A549 (cell line): ENCODE results near the gene BCL10. TPM values are rescaled to one million over a fixed set of nuclear protein-coding genes. Genes with fewer than 3 reads are reported as not detected.
A peak's percentile ranks its signal among the peaks of the same experiment; 100 is the strongest.

Source experiments
- ATAC-seq, 2 experiments: fragments of 200-7000 bp in 1 of 2; fragments of >200 bp in 1 of 2; cut with Nextera tagmentation in 1 of 2; cut with Tn5 transposase in 1 of 2; 3 replicates each; pipeline versions ENCODE4 v1.8.0 to v1.9.1; 2018 to 2020; ENCODE audit warnings: mild to moderate bottlenecking in 1 of 2, moderate library complexity in 1 of 2
- CTCF ChIA-PET: fragments of 300-600 bp; sonication (Branson Sonifier 250); formaldehyde crosslinking; extraction: SDS; loops from one replicate; lab custom pipeline; 2021; ENCODE audit warnings: antibody characterized with exemption, inconsistent platforms; lab: Yijun Ruan, JAX
- POLR2A ChIA-PET: fragments of 350-600 bp; formaldehyde crosslinking; extraction: SDS; loops from one replicate; lab custom pipeline; 2021; ENCODE audit warnings: antibody characterized with exemption, inconsistent platforms; lab: Yijun Ruan, JAX
- DNase-seq, 2 experiments: peaks; one replicate each; pipeline versions ENCODE4 v3.0.0 to v3.0.0-alpha.2; 2011 to 2016; ENCODE audit warnings: low read depth in 1 of 2, low spot score in 1 of 2
- FAIRE-seq: peaks from 2 replicates; lab custom pipeline; 2011; peaks lifted over from hg19 to GRCh38; lab: Jason Lieb, UNC
- H3K27ac ChIP-seq, 2 experiments: fragments of >200 bp; sonication (Bioruptor Twin); formaldehyde crosslinking; 3 replicates each; pipeline ENCODE4 v1.5.1; 2016 to 2017
- H3K4me1 ChIP-seq: fragments of >200 bp; sonication (Bioruptor Twin); formaldehyde crosslinking; 3 replicates; pipeline ENCODE4 v1.6.1; 2016
- H3K4me2 ChIP-seq: fragments of >200 bp; sonication (Bioruptor Twin); formaldehyde crosslinking; 3 replicates; pipeline ENCODE4 v1.6.1; 2016
- H3K4me3 ChIP-seq: fragments of >200 bp; sonication (Bioruptor Twin); formaldehyde crosslinking; 3 replicates; pipeline ENCODE4 v1.5.1; 2016
- H3K9me3 ChIP-seq: fragments of >200 bp; sonication (Bioruptor Twin); formaldehyde crosslinking; 3 replicates; pipeline ENCODE4 v1.6.1; 2016
- CEBPB ChIP-seq, 2 experiments: fragments of >200 bp in 1 of 2; sonication (Bioruptor Twin) in 1 of 2; formaldehyde crosslinking in 1 of 2; IDR thresholded peaks; 2 replicates each; pipeline ENCODE4 v1.6.1; 2012 to 2016
- CHD2 ChIP-seq: fragments of 150-350 bp; IDR thresholded peaks from 2 replicates; pipeline ENCODE4 v1.6.1; 2014; ENCODE audit warnings: low read length; ENCODE audit not compliant: partially characterized antibody
- EHMT2 ChIP-seq: fragments of 200-600 bp; sonication (generic); IDR thresholded peaks from 2 replicates; pipeline ENCODE4 v1.6.1; 2016; ENCODE audit warnings: antibody characterized with exemption, low read depth, mild to moderate bottlenecking, moderate library complexity
- ELK1 ChIP-seq: fragments of 150-350 bp; IDR thresholded peaks from 2 replicates; pipeline ENCODE4 v1.6.1; 2014; ENCODE audit warnings: low read depth, mild to moderate bottlenecking, low read length
- EP300 ChIP-seq, 2 experiments: fragments of >200 bp; sonication (Bioruptor Twin); formaldehyde crosslinking; IDR thresholded peaks; 2 replicates in 1 of 2; 3 replicates in 1 of 2; pipeline ENCODE4 v1.6.1; 2016 to 2017
- HEYL ChIP-seq: fragments of 250-450 bp; sonication (Bioruptor Pico); IDR thresholded peaks from 2 replicates; pipeline ENCODE4 v1.8.0; 2021; ENCODE audit warnings: mild to moderate bottlenecking, moderate library complexity
- HOXB5 ChIP-seq: fragments of 250-450 bp; sonication (Bioruptor Pico); IDR thresholded peaks from 2 replicates; pipeline ENCODE4 v1.5.0; 2020; ENCODE audit warnings: mild to moderate bottlenecking, moderate library complexity
- JUNB ChIP-seq: fragments of >200 bp; sonication (Bioruptor Twin); formaldehyde crosslinking; IDR thresholded peaks from 2 replicates; pipeline ENCODE4 v1.6.1; 2016
- KDM5A ChIP-seq: fragments of 200-600 bp; sonication (generic); IDR thresholded peaks from 2 replicates; pipeline ENCODE4 v1.6.1; 2016; ENCODE audit warnings: antibody characterized with exemption, mild to moderate bottlenecking
- MYC ChIP-seq: IDR thresholded peaks from 2 replicates; pipeline ENCODE4 v1.6.1; 2012; ENCODE audit warnings: mild to moderate bottlenecking, inconsistent platforms, low read length, improper control_type of control experiment, borderline replicate concordance
- RAD21 ChIP-seq, 2 experiments: fragments of >200 bp in 1 of 2; sonication (Bioruptor Twin) in 1 of 2; formaldehyde crosslinking in 1 of 2; IDR thresholded peaks in 1 of 2; conservative IDR thresholded peaks in 1 of 2; 2 replicates in 1 of 2; 3 replicates in 1 of 2; pipeline ENCODE4 v1.6.1; 2012 to 2018; ENCODE audit warnings: inconsistent platforms in 1 of 2
- WGBS: methylation state at CpG from one replicate; pipeline ENCODE4 v1.1.6; 2017; ENCODE audit errors: missing lambda C conversion rate; 5-methylcytosine and 5-hydroxymethylcytosine counted together
- polyA plus RNA-seq, 4 experiments: library from polyadenylated mRNA; depleted of rRNA in 3 of 4; stranded (reverse); fragments of >200 nt; fragmentation: RNase III in 1 of 4; extraction: RNeasy Plus Mini Kit Qiagen cat#74134 plus additional on column Dnase treatment in 1 of 4; gene quantifications; 2 replicates in 3 of 4; 3 replicates in 1 of 4; pipeline ENCODE4 v1.2.3, GENCODE V29; 2011 to 2017
- TF ChIP-seq, protein P1 (sequence below): IDR thresholded peaks from 2 replicates; pipeline ENCODE4 v1.6.1; 2012; ENCODE audit warnings: low read depth, borderline replicate concordance
- TF ChIP-seq, protein P2 (sequence below): fragments of 250-450 bp; sonication (Bioruptor Pico); IDR thresholded peaks from 2 replicates; pipeline ENCODE4 v1.5.0; 2021; ENCODE audit warnings: mild to moderate bottlenecking, moderate library complexity, borderline replicate concordance
- TF ChIP-seq, protein P3 (sequence below): fragments of >200 bp; sonication (Bioruptor Twin); formaldehyde crosslinking; IDR thresholded peaks from 3 replicates; pipeline ENCODE4 v1.6.1; 2016
- TF ChIP-seq, protein P4 (sequence below): fragments of >200 bp; sonication (Bioruptor Twin); formaldehyde crosslinking; IDR thresholded peaks from 3 replicates; pipeline ENCODE4 v1.5.1; 2016

BCL10 gene
- polyA plus RNA-seq, 2 of the 4 experiments (the other 2 are of a cell fraction), result 8.9 to 15.5 TPM

- peaks cover 33% of the 10 kb centered on the region for H3K4me1 ChIP-seq
- no peak overlapping the region for H3K4me3 ChIP-seq
- CTCF ChIA-PET, result no interaction called here
- peak overlapping the region in 1 of 2 experiments; percentile 40; a peak in 2 of 6 replicates for H3K27ac ChIP-seq
- DNase-seq, result no peak
- H3K4me2 ChIP-seq, result no peak overlapping the region
- POLR2A ChIA-PET, result no interaction called here
- 60% methylated on average over 2 of the region's 2 CpGs for WGBS
- no peak for ATAC-seq
- TF ChIP-seq, protein P1, sequence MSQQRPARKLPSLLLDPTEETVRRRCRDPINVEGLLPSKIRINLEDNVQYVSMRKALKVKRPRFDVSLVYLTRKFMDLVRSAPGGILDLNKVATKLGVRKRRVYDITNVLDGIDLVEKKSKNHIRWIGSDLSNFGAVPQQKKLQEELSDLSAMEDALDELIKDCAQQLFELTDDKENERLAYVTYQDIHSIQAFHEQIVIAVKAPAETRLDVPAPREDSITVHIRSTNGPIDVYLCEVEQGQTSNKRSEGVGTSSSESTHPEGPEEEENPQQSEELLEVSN, result no peak
- TF ChIP-seq HEYL (CRISPR knock-in tag), result no peak
- TF ChIP-seq HOXB5 (CRISPR knock-in tag), result no peak
- TF ChIP-seq JUNB, result no peak
- TF ChIP-seq KDM5A, result no peak
- TF ChIP-seq ELK1, result no peak
- H3K9me3 ChIP-seq, result no peaks in the 10 kb centered on the region
- FAIRE-seq, result no peak
Observed at GRCh38 chr1:85311818-85312217, 35.4 kb upstream of the BCL10 start.

DNA sequence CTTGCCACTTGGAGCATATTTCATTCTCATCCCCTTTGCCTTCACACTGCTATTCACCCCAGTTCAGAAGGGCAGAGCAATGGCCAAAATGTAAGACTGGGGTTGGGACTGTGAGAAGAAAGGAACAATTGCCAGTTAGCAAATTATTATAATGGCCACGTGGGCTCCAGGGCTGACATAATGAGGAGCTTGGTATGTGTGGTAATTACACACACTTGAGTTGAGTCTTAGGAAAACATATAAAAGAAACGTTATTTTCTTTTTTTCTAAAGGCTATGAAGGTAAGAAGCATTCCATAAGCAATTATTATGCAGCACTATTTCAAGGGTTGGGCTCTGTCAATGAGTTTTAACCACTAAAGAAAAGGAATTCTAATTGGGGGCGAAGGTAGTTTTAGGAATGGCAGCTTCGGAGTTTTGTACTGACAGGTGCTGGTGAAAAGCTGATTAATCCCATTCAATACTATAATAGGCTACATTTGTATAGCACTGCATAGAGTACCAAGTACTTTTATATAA, 32.5 kb upstream of the BCL10 start:
- FAIRE-seq (no peak), DNase-seq (no peak), ATAC-seq (no peak)
- H3K27ac ChIP-seq, result peak overlapping the region in 1 of 2 experiments; percentile 44; a peak in 1 of 6 replicates
- no peaks in the 10 kb centered on the region for H3K9me3 ChIP-seq
- H3K4me3 ChIP-seq, result no peak overlapping the region
- no peak for TF ChIP-seq RAD21 (conservative IDR thresholded peaks at IDR 0.05 in 1 of 2, IDR thresholded peaks at IDR 0.05 in 1 of 2)
- TF ChIP-seq, protein P2, sequence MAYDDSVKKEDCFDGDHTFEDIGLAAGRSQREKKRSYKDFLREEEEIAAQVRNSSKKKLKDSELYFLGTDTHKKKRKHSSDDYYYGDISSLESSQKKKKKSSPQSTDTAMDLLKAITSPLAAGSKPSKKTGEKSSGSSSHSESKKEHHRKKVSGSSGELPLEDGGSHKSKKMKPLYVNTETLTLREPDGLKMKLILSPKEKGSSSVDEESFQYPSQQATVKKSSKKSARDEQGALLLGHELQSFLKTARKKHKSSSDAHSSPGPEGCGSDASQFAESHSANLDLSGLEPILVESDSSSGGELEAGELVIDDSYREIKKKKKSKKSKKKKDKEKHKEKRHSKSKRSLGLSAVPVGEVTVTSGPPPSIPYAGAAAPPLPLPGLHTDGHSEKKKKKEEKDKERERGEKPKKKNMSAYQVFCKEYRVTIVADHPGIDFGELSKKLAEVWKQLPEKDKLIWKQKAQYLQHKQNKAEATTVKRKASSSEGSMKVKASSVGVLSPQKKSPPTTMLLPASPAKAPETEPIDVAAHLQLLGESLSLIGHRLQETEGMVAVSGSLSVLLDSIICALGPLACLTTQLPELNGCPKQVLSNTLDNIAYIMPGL, result no peak
- TF ChIP-seq, protein P3, sequence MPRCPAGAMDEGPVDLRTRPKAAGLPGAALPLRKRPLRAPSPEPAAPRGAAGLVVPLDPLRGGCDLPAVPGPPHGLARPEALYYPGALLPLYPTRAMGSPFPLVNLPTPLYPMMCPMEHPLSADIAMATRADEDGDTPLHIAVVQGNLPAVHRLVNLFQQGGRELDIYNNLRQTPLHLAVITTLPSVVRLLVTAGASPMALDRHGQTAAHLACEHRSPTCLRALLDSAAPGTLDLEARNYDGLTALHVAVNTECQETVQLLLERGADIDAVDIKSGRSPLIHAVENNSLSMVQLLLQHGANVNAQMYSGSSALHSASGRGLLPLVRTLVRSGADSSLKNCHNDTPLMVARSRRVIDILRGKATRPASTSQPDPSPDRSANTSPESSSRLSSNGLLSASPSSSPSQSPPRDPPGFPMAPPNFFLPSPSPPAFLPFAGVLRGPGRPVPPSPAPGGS, result no peak
- TF ChIP-seq MYC, result no peak
- no peak for TF ChIP-seq CHD2
- TF ChIP-seq CEBPB (IDR thresholded peaks at IDR 0.05), result no peak
- no peak for TF ChIP-seq EHMT2
- TF ChIP-seq EP300 (IDR thresholded peaks at IDR 0.05), result no peak
- TF ChIP-seq, protein P4, sequence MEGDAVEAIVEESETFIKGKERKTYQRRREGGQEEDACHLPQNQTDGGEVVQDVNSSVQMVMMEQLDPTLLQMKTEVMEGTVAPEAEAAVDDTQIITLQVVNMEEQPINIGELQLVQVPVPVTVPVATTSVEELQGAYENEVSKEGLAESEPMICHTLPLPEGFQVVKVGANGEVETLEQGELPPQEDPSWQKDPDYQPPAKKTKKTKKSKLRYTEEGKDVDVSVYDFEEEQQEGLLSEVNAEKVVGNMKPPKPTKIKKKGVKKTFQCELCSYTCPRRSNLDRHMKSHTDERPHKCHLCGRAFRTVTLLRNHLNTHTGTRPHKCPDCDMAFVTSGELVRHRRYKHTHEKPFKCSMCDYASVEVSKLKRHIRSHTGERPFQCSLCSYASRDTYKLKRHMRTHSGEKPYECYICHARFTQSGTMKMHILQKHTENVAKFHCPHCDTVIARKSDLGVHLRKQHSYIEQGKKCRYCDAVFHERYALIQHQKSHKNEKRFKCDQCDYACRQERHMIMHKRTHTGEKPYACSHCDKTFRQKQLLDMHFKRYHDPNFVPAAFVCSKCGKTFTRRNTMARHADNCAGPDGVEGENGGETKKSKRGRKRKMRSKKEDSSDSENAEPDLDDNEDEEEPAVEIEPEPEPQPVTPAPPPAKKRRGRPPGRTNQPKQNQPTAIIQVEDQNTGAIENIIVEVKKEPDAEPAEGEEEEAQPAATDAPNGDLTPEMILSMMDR, result no peak
- ChIA-PET CTCF (interaction anchor here (0.6 to 4.1 kb wide), 77 partner anchors 8 to 711 kb away, joined by 3 to 46 read pairs (median 6); partner anchors contain the start of genes BCL10, CCN1, DDAH1 and ZNHIT6), POLR2A (interaction anchor here (1.0 to 1.4 kb wide), 2 partner anchors 272 to 273 kb away, joined by 3 to 12 read pairs; partner anchors contain the start of gene CCN1)
- H3K4me1 ChIP-seq, result peaks cover 13% of the 10 kb centered on the region
- H3K4me2 ChIP-seq, result peak overlapping the region; percentile 50; the same call in 1 of the 3 replicates
- 86% methylated on average over 4 of the region's 4 CpGs for WGBS
